SU-DHL-6 (cell line): ENCODE results near the gene TRIM5.

Experiments used
- H2AFZ ChIP-seq: fragments of 200-600 bp; sonication (generic); 2 replicates; pipeline ENCODE4 v1.6.1; 2014; ENCODE audit warnings: low read depth, mild to moderate bottlenecking, moderate library complexity, mixed read lengths, antibody characterized with exemption, low read length; ENCODE audit not compliant: severe bottlenecking
- H3F3A ChIP-seq: fragments of 200-600 bp; shearing (Covaris generic); 2 replicates; pipeline ENCODE4 v1.6.0; 2016; ENCODE audit warnings: antibody characterized with exemption, mild to moderate bottlenecking; ENCODE audit not compliant: insufficient read depth
- H3K27ac ChIP-seq: fragments of 200-600 bp; sonication (generic); 2 replicates; pipeline ENCODE4 v1.5.1; 2016; ENCODE audit warnings: low read depth, mild to moderate bottlenecking, low read length, moderate library complexity, mixed read lengths
- H3K27me3 ChIP-seq: fragments of 200-600 bp; sonication (generic), shearing (Covaris generic); 2 replicates; pipeline ENCODE4 v1.6.0; 2014; ENCODE audit warnings: mild to moderate bottlenecking, low read length
- H3K36me3 ChIP-seq: fragments of 200-600 bp; sonication (generic); 2 replicates; pipeline ENCODE4 v1.6.1; 2014; ENCODE audit warnings: mild to moderate bottlenecking, low read length, mixed read lengths
- H3K4me2 ChIP-seq: fragments of 300-600, 200-600 bp; shearing (Covaris generic), sonication (generic); 2 replicates; pipeline ENCODE4 v1.6.0; 2014; ENCODE audit warnings: low read length, low read depth, mild to moderate bottlenecking; ENCODE audit not compliant: poor library complexity, severe bottlenecking
- H3K4me3 ChIP-seq: fragments of 200-600 bp; sonication (generic); 2 replicates; pipeline ENCODE4 v1.5.1; 2014; ENCODE audit warnings: antibody characterized with exemption, low read length, mild to moderate bottlenecking, mixed read lengths; ENCODE audit not compliant: insufficient read depth, poor library complexity, severe bottlenecking
- H3K79me2 ChIP-seq: fragments of 200-600 bp; sonication (generic); 2 replicates; pipeline ENCODE4 v1.6.1; 2014; ENCODE audit warnings: mild to moderate bottlenecking, low read length, moderate library complexity; ENCODE audit not compliant: insufficient read depth
- H3K9ac ChIP-seq: fragments of 200-600 bp; sonication (generic); 2 replicates; pipeline ENCODE4 v1.7.0; 2014; ENCODE audit warnings: mild to moderate bottlenecking, low read length
- H3K9me2 ChIP-seq: fragments of 200-600 bp; sonication (generic); replicated peaks from 2 replicates; pipeline ENCODE4 v1.6.1; 2014; ENCODE audit warnings: low read length; ENCODE audit not compliant: insufficient read depth
- H3K9me3 ChIP-seq: fragments of 200-600 bp; sonication (generic); 2 replicates; pipeline ENCODE4 v1.6.1; 2014; ENCODE audit warnings: low read length, mixed read lengths; ENCODE audit not compliant: insufficient read depth
- H4K20me1 ChIP-seq: fragments of 200-600 bp; sonication (generic); 2 replicates; pipeline ENCODE4 v1.6.1; 2014; ENCODE audit warnings: low read depth, mild to moderate bottlenecking, antibody characterized with exemption, low read length, moderate library complexity, mixed read lengths
- EZH2phosphoT487 ChIP-seq: fragments of 200-600 bp; sonication (generic), shearing (Covaris generic); conservative IDR thresholded peaks from 2 replicates; pipeline ENCODE4 v1.6.1; 2018; ENCODE audit warnings: mild to moderate bottlenecking, antibody characterized with exemption, low read length, moderate library complexity, mixed read lengths
- TF ChIP-seq, protein P1 (sequence below): fragments of 200-600 bp; sonication (generic); IDR thresholded peaks from one replicate; pipeline ENCODE4 v1.5.1; 2017; ENCODE audit warnings: antibody characterized with exemption, mild to moderate bottlenecking, low read length, moderate library complexity; ENCODE audit not compliant: insufficient read depth, poor library complexity, severe bottlenecking

The TRIM5 gene

DNA sequence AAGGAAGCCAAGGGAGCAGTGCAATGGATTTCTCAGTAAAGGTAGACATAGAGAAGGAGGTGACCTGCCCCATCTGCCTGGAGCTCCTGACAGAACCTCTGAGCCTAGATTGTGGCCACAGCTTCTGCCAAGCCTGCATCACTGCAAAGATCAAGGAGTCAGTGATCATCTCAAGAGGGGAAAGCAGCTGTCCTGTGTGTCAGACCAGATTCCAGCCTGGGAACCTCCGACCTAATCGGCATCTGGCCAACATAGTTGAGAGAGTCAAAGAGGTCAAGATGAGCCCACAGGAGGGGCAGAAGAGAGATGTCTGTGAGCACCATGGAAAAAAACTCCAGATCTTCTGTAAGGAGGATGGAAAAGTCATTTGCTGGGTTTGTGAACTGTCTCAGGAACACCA lies 11.3 kb upstream of the TRIM5 start:
- no peaks in the 10 kb centered on the region for H3K27me3 ChIP-seq
- H3K79me2 ChIP-seq, result peaks cover 22% of the 10 kb centered on the region
- H2AFZ ChIP-seq, result no peak overlapping the region
- no peak overlapping the region for H3K27ac ChIP-seq
- H3K9ac ChIP-seq, result no peak overlapping the region
- H3K9me2 ChIP-seq, result no peaks in the 10 kb centered on the region
- no peak for TF ChIP-seq EZH2phosphoT487
- TF ChIP-seq, protein P1, sequence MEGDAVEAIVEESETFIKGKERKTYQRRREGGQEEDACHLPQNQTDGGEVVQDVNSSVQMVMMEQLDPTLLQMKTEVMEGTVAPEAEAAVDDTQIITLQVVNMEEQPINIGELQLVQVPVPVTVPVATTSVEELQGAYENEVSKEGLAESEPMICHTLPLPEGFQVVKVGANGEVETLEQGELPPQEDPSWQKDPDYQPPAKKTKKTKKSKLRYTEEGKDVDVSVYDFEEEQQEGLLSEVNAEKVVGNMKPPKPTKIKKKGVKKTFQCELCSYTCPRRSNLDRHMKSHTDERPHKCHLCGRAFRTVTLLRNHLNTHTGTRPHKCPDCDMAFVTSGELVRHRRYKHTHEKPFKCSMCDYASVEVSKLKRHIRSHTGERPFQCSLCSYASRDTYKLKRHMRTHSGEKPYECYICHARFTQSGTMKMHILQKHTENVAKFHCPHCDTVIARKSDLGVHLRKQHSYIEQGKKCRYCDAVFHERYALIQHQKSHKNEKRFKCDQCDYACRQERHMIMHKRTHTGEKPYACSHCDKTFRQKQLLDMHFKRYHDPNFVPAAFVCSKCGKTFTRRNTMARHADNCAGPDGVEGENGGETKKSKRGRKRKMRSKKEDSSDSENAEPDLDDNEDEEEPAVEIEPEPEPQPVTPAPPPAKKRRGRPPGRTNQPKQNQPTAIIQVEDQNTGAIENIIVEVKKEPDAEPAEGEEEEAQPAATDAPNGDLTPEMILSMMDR, result no peak
- H4K20me1 ChIP-seq, result no peaks in the 10 kb centered on the region
- peaks cover 17% of the 10 kb centered on the region for H3K36me3 ChIP-seq
- H3K4me2 ChIP-seq, result no peak overlapping the region
- peaks cover 21% of the 10 kb centered on the region for H3F3A ChIP-seq
- H3K4me3 ChIP-seq, result no peak overlapping the region
- no peaks in the 10 kb centered on the region for H3K9me3 ChIP-seq

DNA sequence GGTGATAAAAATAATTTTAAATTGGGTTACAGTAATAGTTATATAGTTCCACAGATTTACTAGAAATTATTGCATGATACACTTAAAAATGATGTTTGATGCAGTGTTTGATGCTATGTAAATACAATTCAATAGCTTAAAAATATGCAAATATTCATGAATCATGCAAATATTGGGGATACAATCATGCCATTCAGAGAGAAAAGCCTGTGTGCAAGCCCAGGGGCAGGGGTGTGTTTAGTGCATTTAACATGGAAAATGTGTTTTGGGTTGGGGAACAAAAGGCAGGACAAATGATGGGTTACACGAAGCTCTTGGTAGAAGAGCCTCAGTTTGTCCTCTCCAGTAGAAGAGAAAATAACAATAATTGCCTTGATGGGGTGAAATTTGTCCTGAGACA lies 10.7 kb upstream of the TRIM5 start:
- H3K36me3 ChIP-seq, result peaks cover 13% of the 10 kb centered on the region
- no peak overlapping the region for H3K27ac ChIP-seq
- no peaks in the 10 kb centered on the region for H3K27me3 ChIP-seq
- no peak overlapping the region for H3K4me2 ChIP-seq
- no peak overlapping the region for H2AFZ ChIP-seq
- no peak for TF ChIP-seq EZH2phosphoT487
- TF ChIP-seq, protein P1, result no peak
- H3K79me2 ChIP-seq, result peaks cover 28% of the 10 kb centered on the region
- no peaks in the 10 kb centered on the region for H4K20me1 ChIP-seq
- no peak overlapping the region for H3K9ac ChIP-seq
- peaks cover 19% of the 10 kb centered on the region for H3F3A ChIP-seq
- no peak overlapping the region for H3K4me3 ChIP-seq
- H3K9me2 ChIP-seq, result no peaks in the 10 kb centered on the region
- no peaks in the 10 kb centered on the region for H3K9me3 ChIP-seq

DNA sequence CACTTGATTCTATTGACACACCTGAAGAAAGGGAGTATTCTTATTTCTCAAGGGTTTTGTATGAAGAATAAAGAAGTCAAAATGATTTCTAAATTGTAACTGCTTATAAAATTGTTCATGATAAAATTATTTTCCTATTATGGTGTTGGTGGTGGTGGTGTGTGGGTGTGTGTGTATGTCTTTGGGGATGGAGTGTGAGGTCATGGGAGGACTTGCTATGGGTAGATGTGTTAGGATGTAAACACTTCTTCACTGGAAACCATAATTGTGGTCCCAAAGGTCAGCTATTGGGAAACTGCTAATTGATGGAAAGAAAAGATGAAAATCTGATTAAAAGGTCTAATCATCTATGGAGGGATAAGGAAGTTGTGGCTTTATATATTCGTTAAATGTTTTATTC lies 9.8 kb upstream of the TRIM5 start:
- Histone ChIP-seq H4K20me1 (no peaks in the 10 kb centered on the region), H3K27me3 (no peaks in the 10 kb centered on the region), H3K27ac (no peak overlapping the region), H3K4me3 (no peak overlapping the region), H3K9me2 (no peaks in the 10 kb centered on the region), H3K9ac (no peak overlapping the region), H3K36me3 (peaks cover 9% of the 10 kb centered on the region), H3F3A (peaks cover 14% of the 10 kb centered on the region; the same call in 1 of the 2 replicates), H3K4me2 (no peak overlapping the region), H3K79me2 (peaks cover 37% of the 10 kb centered on the region), H2AFZ (no peak overlapping the region), H3K9me3 (no peaks in the 10 kb centered on the region)
- TF ChIP-seq, protein P1, result no peak
- TF ChIP-seq EZH2phosphoT487, result no peak
